ENCODE measurements around the gene EDC4. TPM values are rescaled to one million over a fixed set of nuclear protein-coding genes. Genes with fewer than 3 reads are reported as not detected.

EDC4 gene
- total and polyA plus RNA-seq, 2 experiments from 2014 or later, result 39.6 to 98.5 TPM

DNA sequence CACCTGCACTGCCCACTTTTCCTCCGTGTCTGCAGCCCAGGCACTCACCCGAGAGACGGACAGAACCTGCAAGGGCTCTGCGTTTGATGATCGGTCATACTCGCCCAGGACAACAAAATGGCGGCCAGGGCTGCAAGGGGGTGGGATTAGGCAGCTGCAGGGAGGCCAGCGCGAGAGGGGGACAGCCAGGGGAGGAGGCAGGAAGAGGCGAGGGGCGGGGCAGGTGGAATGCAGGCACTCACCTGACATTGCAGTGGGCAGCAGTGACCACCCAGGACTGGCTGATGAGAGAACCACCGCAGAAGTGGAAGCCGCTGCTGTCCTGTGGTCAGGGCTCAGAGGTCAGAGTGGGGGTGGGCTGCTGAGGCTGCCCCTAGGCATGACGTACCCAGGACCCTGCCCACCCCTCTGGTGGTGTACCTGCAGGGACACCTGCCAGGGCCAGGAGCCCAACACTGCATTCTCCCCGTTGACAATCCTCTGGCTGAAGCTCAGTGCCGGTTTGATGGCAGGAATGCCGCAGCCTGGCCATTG lies 57.9 kb downstream of the EDC4 start:
- H3K79me2 ChIP-seq (replicated peaks; ENCODE audit: insufficient read depth), result 0 out of 2 replicates have a peak, but pooled peaks cover 5% of the 10 kb centered on the region
- Mint-ChIP-seq H3K4me1 (peaks cover 23% of the 10 kb centered on the region), H3K4me3 (no peak overlapping the region), H3K9me3 (no peaks in the 10 kb centered on the region), H3K36me3 (ENCODE audit: low read depth) (peaks cover 13% of the 10 kb centered on the region; the same call in 1 of the 3 replicates), H3K27me3 (ENCODE audit: insufficient read depth, low read depth, poor library complexity) (peaks cover 30% of the 10 kb centered on the region), H3K27ac (no peak overlapping the region)
- ATAC-seq, result no peak
- H4K20me1 ChIP-seq (replicated peaks; ENCODE audit: insufficient read depth), result peaks cover 3% of the 10 kb centered on the region
- no peaks in the 10 kb centered on the region for H3K27me3 ChIP-seq (ENCODE audit: insufficient read depth)
- TF ChIP-seq, protein P1, sequence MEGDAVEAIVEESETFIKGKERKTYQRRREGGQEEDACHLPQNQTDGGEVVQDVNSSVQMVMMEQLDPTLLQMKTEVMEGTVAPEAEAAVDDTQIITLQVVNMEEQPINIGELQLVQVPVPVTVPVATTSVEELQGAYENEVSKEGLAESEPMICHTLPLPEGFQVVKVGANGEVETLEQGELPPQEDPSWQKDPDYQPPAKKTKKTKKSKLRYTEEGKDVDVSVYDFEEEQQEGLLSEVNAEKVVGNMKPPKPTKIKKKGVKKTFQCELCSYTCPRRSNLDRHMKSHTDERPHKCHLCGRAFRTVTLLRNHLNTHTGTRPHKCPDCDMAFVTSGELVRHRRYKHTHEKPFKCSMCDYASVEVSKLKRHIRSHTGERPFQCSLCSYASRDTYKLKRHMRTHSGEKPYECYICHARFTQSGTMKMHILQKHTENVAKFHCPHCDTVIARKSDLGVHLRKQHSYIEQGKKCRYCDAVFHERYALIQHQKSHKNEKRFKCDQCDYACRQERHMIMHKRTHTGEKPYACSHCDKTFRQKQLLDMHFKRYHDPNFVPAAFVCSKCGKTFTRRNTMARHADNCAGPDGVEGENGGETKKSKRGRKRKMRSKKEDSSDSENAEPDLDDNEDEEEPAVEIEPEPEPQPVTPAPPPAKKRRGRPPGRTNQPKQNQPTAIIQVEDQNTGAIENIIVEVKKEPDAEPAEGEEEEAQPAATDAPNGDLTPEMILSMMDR (conservative IDR thresholded peaks at IDR 0.05; ENCODE audit: low read depth in 2 of 2), result no peak
- no peak for TF ChIP-seq ETS1 (IDR thresholded peaks at IDR 0.05)
- TF ChIP-seq CREB1 (CRISPR knock-in tag; IDR thresholded peaks at IDR 0.05; ENCODE audit: low read depth), result no peak
- TF ChIP-seq, protein P2, sequence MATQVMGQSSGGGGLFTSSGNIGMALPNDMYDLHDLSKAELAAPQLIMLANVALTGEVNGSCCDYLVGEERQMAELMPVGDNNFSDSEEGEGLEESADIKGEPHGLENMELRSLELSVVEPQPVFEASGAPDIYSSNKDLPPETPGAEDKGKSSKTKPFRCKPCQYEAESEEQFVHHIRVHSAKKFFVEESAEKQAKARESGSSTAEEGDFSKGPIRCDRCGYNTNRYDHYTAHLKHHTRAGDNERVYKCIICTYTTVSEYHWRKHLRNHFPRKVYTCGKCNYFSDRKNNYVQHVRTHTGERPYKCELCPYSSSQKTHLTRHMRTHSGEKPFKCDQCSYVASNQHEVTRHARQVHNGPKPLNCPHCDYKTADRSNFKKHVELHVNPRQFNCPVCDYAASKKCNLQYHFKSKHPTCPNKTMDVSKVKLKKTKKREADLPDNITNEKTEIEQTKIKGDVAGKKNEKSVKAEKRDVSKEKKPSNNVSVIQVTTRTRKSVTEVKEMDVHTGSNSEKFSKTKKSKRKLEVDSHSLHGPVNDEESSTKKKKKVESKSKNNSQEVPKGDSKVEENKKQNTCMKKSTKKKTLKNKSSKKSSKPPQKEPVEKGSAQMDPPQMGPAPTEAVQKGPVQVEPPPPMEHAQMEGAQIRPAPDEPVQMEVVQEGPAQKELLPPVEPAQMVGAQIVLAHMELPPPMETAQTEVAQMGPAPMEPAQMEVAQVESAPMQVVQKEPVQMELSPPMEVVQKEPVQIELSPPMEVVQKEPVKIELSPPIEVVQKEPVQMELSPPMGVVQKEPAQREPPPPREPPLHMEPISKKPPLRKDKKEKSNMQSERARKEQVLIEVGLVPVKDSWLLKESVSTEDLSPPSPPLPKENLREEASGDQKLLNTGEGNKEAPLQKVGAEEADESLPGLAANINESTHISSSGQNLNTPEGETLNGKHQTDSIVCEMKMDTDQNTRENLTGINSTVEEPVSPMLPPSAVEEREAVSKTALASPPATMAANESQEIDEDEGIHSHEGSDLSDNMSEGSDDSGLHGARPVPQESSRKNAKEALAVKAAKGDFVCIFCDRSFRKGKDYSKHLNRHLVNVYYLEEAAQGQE (IDR thresholded peaks at IDR 0.05; ENCODE audit: unreplicated experiment), result no peak
- no peak overlapping the region for H3K4me2 ChIP-seq
- peaks cover 13% of the 10 kb centered on the region; the same call in 1 of the 2 replicates for H3F3A ChIP-seq (replicated peaks; ENCODE audit: low read depth)
- H3K27ac ChIP-seq (ENCODE audit: low read depth), result no peak overlapping the region
- H3K4me3 ChIP-seq, result no peak overlapping the region
- no peak overlapping the region for H2AFZ ChIP-seq
- no peaks in the 10 kb centered on the region for H3K9me2 ChIP-seq (ENCODE audit: insufficient read depth)
- H3K4me1 ChIP-seq (ENCODE audit: insufficient read depth), result peaks cover 16% of the 10 kb centered on the region; the same call in 1 of the 2 replicates
- no peaks in the 10 kb centered on the region for H3K36me3 ChIP-seq (ENCODE audit: insufficient read depth)
- no peak for DNase-seq (ENCODE audit: low spot score)

Small RNA genes within 50 kb of the gene (small RNA-seq; reads per million reads assigned to genes)
- not detected for gene AC040162.2 (ENCODE audit: low replicate concordance)
- not detected for gene NRN1L (ENCODE audit: low replicate concordance)

Other genes with a start within 250 kb of the EDC4 start
- 14.0 and 17.4 TPM in 2 replicates for gene CARMIL2, start 227.9 kb upstream of the EDC4 start, total RNA-seq (2014; rRNA removed; shearing (Covaris generic))
- gene CARMIL2, start 227.9 kb upstream of the EDC4 start, polyA plus RNA-seq (2016; fragmentation: Nextera tagmentation; extraction: Ambion mirVana), result 17.4 and 23.4 TPM in 2 replicates
- 51.7 and 56.9 TPM in 2 replicates for gene ACD, start 212.8 kb upstream of the EDC4 start, total RNA-seq (2014; rRNA removed; shearing (Covaris generic))
- 38.7 and 41.3 TPM in 2 replicates for gene ACD, start 212.8 kb upstream of the EDC4 start, polyA plus RNA-seq (2016; fragmentation: Nextera tagmentation; extraction: Ambion mirVana)
- 15.1 and 15.7 TPM in 2 replicates for gene PARD6A, start 212.1 kb upstream of the EDC4 start, total RNA-seq (2014; rRNA removed; shearing (Covaris generic))
- gene PARD6A, start 212.1 kb upstream of the EDC4 start, polyA plus RNA-seq (2016; fragmentation: Nextera tagmentation; extraction: Ambion mirVana), result 9.1 and 11.1 TPM in 2 replicates
- gene ENKD1, start 206.3 kb upstream of the EDC4 start, total RNA-seq (2014; rRNA removed; shearing (Covaris generic)), result 10.2 and 11.6 TPM in 2 replicates
- 10.1 and 11.8 TPM in 2 replicates for gene ENKD1, start 206.3 kb upstream of the EDC4 start, polyA plus RNA-seq (2016; fragmentation: Nextera tagmentation; extraction: Ambion mirVana)
- 0.87 and 8.2 TPM in 2 replicates for gene C16orf86, start 206.2 kb upstream of the EDC4 start, total RNA-seq (2014; rRNA removed; shearing (Covaris generic))
- 0.90 and 1.1 TPM in 2 replicates for gene C16orf86, start 206.2 kb upstream of the EDC4 start, polyA plus RNA-seq (2016; fragmentation: Nextera tagmentation; extraction: Ambion mirVana)
- 27.5 and 34.3 TPM in 2 replicates for gene GFOD2, start 153.7 kb upstream of the EDC4 start, total RNA-seq (2014; rRNA removed; shearing (Covaris generic))
- gene GFOD2, start 153.7 kb upstream of the EDC4 start, polyA plus RNA-seq (2016; fragmentation: Nextera tagmentation; extraction: Ambion mirVana), result 16.5 and 19.3 TPM in 2 replicates
- 9.0 and 9.2 TPM in 2 replicates for gene RANBP10, start 66.5 kb upstream of the EDC4 start, total RNA-seq (2014; rRNA removed; shearing (Covaris generic))
- 13.6 and 18.0 TPM in 2 replicates for gene RANBP10, start 66.5 kb upstream of the EDC4 start, polyA plus RNA-seq (2016; fragmentation: Nextera tagmentation; extraction: Ambion mirVana)
- 2.4 TPM in 1 of 2 replicates, not detected in the other for gene TSNAXIP1, start 66.2 kb upstream of the EDC4 start, total RNA-seq (2014; rRNA removed; shearing (Covaris generic))
- 0.97 and 1.4 TPM in 2 replicates for gene TSNAXIP1, start 66.2 kb upstream of the EDC4 start, polyA plus RNA-seq (2016; fragmentation: Nextera tagmentation; extraction: Ambion mirVana)
- 102 and 115 TPM in 2 replicates for gene THAP11, start 30.7 kb upstream of the EDC4 start, total RNA-seq (2014; rRNA removed; shearing (Covaris generic))
- gene THAP11, start 30.7 kb upstream of the EDC4 start, polyA plus RNA-seq (2016; fragmentation: Nextera tagmentation; extraction: Ambion mirVana), result 37.3 and 39.5 TPM in 2 replicates
- 158 and 321 TPM in 2 replicates for gene NUTF2, start 26.1 kb upstream of the EDC4 start, total RNA-seq (2014; rRNA removed; shearing (Covaris generic))
- 373 and 391 TPM in 2 replicates for gene NUTF2, start 26.1 kb upstream of the EDC4 start, polyA plus RNA-seq (2016; fragmentation: Nextera tagmentation; extraction: Ambion mirVana)
- gene CENPT, start 25.4 kb upstream of the EDC4 start, total RNA-seq (2014; rRNA removed; shearing (Covaris generic)), result 31.8 and 55.4 TPM in 2 replicates
- 59.2 and 63.8 TPM in 2 replicates for gene CENPT, start 25.4 kb upstream of the EDC4 start, polyA plus RNA-seq (2016; fragmentation: Nextera tagmentation; extraction: Ambion mirVana)
- gene NRN1L, start 11.8 kb downstream of the EDC4 start, total RNA-seq (2014; rRNA removed; shearing (Covaris generic)), result 13.8 and 14.0 TPM in 2 replicates
- gene NRN1L, start 11.8 kb downstream of the EDC4 start, polyA plus RNA-seq (2016; fragmentation: Nextera tagmentation; extraction: Ambion mirVana), result 26.1 and 33.8 TPM in 2 replicates
- 22.1 and 23.9 TPM in 2 replicates for gene PSKH1, start 20.2 kb downstream of the EDC4 start, total RNA-seq (2014; rRNA removed; shearing (Covaris generic))
- 8.3 and 14.3 TPM in 2 replicates for gene PSKH1, start 20.2 kb downstream of the EDC4 start, polyA plus RNA-seq (2016; fragmentation: Nextera tagmentation; extraction: Ambion mirVana)
- gene CTRL, start 58.8 kb downstream of the EDC4 start, total RNA-seq (2014; rRNA removed; shearing (Covaris generic)), result 1.6 and 8.0 TPM in 2 replicates
- gene CTRL, start 58.8 kb downstream of the EDC4 start, polyA plus RNA-seq (2016; fragmentation: Nextera tagmentation; extraction: Ambion mirVana), result 12.8 and 13.0 TPM in 2 replicates
- gene PSMB10, start 63.8 kb downstream of the EDC4 start, total RNA-seq (2014; rRNA removed; shearing (Covaris generic)), result 27.5 and 35.0 TPM in 2 replicates
- 114 and 129 TPM in 2 replicates for gene PSMB10, start 63.8 kb downstream of the EDC4 start, polyA plus RNA-seq (2016; fragmentation: Nextera tagmentation; extraction: Ambion mirVana)
- 17.6 and 18.9 TPM in 2 replicates for gene LCAT, start 71.1 kb downstream of the EDC4 start, total RNA-seq (2014; rRNA removed; shearing (Covaris generic))
- gene LCAT, start 71.1 kb downstream of the EDC4 start, polyA plus RNA-seq (2016; fragmentation: Nextera tagmentation; extraction: Ambion mirVana), result 12.4 and 13.7 TPM in 2 replicates
- gene SLC12A4, start 95.6 kb downstream of the EDC4 start, total RNA-seq (2014; rRNA removed; shearing (Covaris generic)), result 53.0 and 56.7 TPM in 2 replicates
- gene SLC12A4, start 95.6 kb downstream of the EDC4 start, polyA plus RNA-seq (2016; fragmentation: Nextera tagmentation; extraction: Ambion mirVana), result 17.6 and 19.9 TPM in 2 replicates
- 7.9 and 18.4 TPM in 2 replicates for gene DPEP3, start 107.4 kb downstream of the EDC4 start, total RNA-seq (2014; rRNA removed; shearing (Covaris generic))
- gene DPEP3, start 107.4 kb downstream of the EDC4 start, polyA plus RNA-seq (2016; fragmentation: Nextera tagmentation; extraction: Ambion mirVana), result 8.8 and 11.1 TPM in 2 replicates
- gene DPEP2, start 126.4 kb downstream of the EDC4 start, total RNA-seq (2014; rRNA removed; shearing (Covaris generic)), result not detected in 2 replicates
- 0.09 TPM in 1 of 2 replicates, not detected in the other for gene DPEP2, start 126.4 kb downstream of the EDC4 start, polyA plus RNA-seq (2016; fragmentation: Nextera tagmentation; extraction: Ambion mirVana)
- gene DPEP2NB, start 142.9 kb downstream of the EDC4 start, total RNA-seq (2014; rRNA removed; shearing (Covaris generic)), result not detected in 2 replicates
- 0.19 TPM in 1 of 2 replicates, not detected in the other for gene DPEP2NB, start 142.9 kb downstream of the EDC4 start, polyA plus RNA-seq (2016; fragmentation: Nextera tagmentation; extraction: Ambion mirVana)
- 18.0 and 23.8 TPM in 2 replicates for gene DDX28, start 150.2 kb downstream of the EDC4 start, total RNA-seq (2014; rRNA removed; shearing (Covaris generic))
- 11.9 and 12.2 TPM in 2 replicates for gene DDX28, start 150.2 kb downstream of the EDC4 start, polyA plus RNA-seq (2016; fragmentation: Nextera tagmentation; extraction: Ambion mirVana)
- gene DUS2, start 150.2 kb downstream of the EDC4 start, total RNA-seq (2014; rRNA removed; shearing (Covaris generic)), result 22.4 and 26.4 TPM in 2 replicates
- gene DUS2, start 150.2 kb downstream of the EDC4 start, polyA plus RNA-seq (2016; fragmentation: Nextera tagmentation; extraction: Ambion mirVana), result 12.8 and 13.3 TPM in 2 replicates
- 34.5 and 40.9 TPM in 2 replicates for gene NFATC3, start 212.3 kb downstream of the EDC4 start, total RNA-seq (2014; rRNA removed; shearing (Covaris generic))
- 9.2 and 9.3 TPM in 2 replicates for gene NFATC3, start 212.3 kb downstream of the EDC4 start, polyA plus RNA-seq (2016; fragmentation: Nextera tagmentation; extraction: Ambion mirVana)

Measured in GM23338 (cell line).